NCI-H1694 treated with DMSO at 0.1 percent for 48 hours (cell line): ENCODE data around the gene IREB2.
"Not testable (repeated sequence)": the region's sequence is repeated elsewhere in the genome, so short reads cannot be mapped to it uniquely, and the experiment has no call there.

Experiments
- DNase-seq: peaks from one replicate; lab custom pipeline; 2025; lab: John Stamatoyannopoulos, UW

The IREB2 gene, protein sequence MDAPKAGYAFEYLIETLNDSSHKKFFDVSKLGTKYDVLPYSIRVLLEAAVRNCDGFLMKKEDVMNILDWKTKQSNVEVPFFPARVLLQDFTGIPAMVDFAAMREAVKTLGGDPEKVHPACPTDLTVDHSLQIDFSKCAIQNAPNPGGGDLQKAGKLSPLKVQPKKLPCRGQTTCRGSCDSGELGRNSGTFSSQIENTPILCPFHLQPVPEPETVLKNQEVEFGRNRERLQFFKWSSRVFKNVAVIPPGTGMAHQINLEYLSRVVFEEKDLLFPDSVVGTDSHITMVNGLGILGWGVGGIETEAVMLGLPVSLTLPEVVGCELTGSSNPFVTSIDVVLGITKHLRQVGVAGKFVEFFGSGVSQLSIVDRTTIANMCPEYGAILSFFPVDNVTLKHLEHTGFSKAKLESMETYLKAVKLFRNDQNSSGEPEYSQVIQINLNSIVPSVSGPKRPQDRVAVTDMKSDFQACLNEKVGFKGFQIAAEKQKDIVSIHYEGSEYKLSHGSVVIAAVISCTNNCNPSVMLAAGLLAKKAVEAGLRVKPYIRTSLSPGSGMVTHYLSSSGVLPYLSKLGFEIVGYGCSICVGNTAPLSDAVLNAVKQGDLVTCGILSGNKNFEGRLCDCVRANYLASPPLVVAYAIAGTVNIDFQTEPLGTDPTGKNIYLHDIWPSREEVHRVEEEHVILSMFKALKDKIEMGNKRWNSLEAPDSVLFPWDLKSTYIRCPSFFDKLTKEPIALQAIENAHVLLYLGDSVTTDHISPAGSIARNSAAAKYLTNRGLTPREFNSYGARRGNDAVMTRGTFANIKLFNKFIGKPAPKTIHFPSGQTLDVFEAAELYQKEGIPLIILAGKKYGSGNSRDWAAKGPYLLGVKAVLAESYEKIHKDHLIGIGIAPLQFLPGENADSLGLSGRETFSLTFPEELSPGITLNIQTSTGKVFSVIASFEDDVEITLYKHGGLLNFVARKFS

DNA sequence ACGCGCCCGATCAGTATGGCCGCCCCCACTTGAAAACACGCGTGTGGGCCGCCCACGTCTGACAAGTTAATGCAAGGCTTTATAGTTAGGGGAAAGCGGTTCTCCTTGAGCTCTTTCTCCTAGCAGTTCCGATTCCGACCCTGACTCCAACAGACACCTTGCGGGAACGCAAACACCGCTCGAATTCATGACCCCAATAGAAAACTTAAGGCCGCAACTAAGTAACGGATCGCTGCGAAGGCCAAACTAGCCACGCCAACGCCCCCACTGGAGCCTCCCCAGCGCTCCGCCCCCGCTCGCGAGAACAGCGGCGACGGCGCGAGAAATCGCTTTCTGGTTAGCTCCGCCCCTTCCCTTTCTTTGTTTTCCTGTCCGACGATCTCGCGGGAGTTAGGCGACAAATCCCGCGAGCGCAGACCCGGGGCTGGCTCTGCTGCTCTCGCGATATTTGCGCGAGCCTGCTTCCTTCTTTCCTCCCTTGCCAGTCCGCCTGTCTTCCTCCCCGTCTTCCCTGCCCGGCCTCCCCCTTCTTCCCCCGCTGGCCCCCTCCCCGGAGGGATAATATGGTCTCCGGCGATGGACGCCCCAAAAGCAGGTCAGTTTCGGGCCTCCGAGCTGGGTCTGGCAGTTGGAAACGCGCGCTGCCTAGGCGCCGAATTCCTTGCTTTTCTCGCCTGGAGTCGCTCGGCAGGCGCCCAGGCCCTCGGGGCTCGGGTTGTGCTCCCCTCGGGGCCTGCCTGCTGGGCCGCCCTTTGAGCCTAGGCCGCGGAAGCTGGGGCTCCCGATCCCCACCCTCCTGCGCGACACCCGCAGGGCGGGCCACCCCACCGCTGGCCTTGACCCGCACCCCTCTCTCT is at the start of gene IREB2:
TSS of gene IREB2 (plus strand) at position 455 of the 857 bp plus-strand sequence. CDS start at position 577, 122 bp downstream.
- peak; percentile 96 for DNase-seq

DNA sequence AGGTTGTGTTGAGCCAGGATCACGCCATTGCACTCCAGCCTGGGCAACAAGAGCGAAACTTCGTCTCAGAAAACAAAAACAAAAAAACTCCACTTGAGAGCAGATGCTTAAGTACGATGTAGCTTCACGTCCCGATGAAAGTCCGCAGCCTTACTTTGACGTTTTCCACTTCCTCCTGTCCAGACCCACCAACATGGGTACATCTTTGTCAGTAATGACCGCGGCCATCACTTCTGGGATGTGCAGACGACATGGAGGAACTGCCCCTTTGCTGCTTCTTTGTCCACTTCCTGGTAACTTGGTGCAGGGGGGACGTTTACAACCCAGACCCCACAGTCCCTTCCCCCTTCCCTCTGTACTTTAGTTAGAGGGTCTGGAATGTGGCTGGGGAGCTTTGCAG is 49.2 kb upstream of the IREB2 start:
- DNase-seq, result no peak

DNA sequence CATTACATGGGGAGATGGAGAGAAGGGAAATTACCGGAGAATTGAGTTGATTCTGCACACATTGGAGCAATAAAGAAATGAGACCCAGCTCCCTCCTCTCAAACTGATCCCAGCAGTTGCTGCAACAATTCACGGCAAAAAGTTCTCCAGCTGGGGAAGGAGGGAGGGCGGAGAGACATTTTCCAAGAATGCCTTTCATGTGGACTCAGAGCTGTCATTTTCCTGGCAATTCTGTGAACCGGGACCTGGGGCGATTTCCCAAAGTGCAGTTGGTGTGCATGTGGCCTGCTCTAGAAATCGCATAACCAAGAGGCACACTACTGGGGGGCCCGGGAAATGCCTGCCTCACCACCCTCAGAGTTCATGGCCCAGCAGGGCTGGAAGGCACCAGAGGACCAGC is 48.7 kb upstream of the IREB2 start:
- DNase-seq, result no peak

DNA sequence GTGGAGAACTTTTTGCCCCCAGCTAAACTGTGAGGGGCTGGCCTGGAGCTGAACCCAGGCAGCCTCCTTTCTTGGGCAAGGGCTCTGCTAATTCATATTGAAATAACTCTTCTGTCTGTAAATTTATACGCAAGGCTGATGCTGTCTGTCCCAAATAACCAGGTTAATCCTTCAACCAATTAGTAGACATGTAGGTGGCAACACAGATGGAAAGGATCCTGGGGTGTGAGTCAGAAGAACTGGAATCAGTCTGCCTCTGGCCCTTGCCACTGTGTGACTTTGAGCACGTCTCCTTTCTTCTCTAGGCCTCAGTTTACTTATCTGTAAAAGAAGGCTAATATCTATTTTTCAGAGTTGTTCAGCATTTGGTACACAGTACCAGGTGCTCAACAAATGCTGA is 48.3 kb upstream of the IREB2 start:
- DNase-seq, result no peak

DNA sequence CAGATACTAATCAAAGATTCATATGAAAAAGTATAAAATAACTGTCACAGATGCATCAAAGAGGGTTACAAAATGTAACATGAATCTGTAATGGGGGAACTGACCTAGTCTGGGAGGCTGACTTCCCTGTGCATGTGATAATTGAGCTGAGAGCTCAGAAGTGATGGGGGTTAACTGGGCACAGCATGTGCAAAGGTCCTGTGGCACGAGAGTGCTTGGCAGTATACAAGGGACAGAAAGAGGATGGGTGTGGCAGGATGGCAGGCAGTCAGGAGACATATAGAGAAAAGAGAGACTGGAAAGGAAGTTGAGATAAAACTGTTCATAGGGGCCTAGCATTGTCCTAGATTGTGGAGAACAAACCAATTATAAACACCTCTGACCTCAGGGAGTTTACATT is 47.8 kb upstream of the IREB2 start:
- no peak for DNase-seq

DNA sequence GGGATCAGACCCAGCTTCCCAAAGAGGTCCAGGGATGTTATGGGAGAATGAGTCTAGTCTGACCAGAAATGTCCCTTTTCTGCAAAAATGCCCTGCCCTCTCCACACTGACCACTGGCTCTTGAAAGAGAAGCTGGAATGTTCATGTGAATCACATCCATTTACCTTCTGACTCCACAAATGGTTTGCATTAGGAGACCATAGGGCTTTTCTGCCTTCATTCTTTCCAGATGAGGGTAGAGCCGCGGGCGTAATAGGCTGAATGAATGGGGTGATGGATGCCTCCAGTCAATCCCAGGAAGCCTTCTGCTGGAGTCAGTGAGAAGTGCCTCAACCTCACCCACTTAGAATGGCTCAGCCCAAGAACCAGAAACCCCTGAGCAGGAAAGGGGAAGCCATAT is 47.2 kb upstream of the IREB2 start:
- no peak for DNase-seq

DNA sequence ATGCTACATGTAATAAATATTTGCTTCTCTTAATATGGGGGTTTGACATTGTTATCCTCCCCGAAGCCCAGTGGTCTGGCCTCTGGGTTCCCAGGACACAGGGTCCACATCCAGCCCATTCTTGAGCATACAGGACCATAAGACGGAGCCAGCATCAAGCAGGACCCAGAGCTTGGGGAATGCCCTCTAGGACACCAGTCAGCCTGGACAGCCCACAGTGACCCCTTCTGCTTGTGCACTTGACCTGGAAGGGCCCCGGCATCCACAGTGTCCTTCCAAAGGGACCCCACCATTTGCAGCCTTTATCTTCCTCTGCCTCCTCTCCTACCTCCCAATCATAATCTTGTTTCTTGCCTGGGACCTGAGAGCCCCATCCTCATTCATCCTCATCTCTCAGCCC is 46.2 kb upstream of the IREB2 start:
- no peak for DNase-seq

DNA sequence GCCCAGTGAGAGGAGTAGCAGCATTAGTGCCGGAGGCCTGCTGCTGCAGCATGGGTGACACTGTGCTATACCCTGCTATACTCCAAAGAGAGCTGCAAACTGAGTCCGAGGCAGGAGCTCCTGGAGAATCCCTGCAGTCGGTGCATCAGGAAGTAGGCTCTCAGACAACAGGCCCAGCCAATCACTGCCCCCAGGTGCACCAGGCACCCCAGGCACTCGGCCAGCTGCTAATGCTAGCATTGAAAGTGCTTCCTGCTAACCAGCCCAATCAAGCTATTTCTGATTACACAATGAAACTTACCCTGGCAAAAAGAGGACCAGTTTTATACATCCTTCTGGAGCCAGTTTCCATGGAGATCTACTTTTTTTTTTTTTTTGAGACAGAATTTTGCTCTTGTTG is 45.6 kb upstream of the IREB2 start:
- DNase-seq, result no peak

DNA sequence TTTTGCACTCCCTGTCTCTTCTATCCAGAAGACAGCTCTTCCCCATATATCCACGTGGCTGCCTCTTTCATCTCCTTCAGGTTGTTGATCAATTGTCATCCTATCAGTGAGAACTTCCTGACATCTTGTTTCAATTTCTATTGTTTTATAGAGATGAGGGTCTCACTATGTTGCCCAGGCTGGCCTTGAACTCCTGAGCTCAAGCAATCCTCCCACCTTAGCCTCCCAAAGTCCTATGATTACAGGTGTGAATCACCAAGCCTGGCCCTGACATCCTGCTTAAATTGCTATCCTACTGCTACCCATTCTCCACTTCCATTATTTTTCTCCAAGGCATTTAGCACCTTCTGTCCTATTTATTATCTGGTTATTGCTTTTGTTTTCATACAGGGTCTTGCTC is 44.9 kb upstream of the IREB2 start:
- DNase-seq, result no peak

DNA sequence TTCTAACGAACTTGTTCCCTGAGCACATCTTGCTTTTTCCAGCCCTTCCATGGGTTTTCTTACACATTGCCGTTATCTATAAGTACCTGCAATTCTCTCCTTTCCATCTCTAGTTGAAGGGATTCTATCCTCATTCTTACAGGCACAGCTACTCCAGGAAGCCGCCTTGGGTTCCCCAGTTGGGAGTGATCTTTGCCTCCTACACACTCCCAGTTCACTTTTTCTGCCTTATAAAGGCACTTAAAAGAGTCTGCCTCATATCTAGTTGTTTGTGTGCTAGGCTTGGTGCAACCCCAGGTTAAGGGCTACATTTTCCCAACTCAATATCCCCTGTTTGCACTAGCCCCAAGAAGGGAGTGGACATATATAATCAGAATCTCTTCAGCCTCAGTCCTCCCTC is 44.0 kb upstream of the IREB2 start:
- DNase-seq, result no peak

DNA sequence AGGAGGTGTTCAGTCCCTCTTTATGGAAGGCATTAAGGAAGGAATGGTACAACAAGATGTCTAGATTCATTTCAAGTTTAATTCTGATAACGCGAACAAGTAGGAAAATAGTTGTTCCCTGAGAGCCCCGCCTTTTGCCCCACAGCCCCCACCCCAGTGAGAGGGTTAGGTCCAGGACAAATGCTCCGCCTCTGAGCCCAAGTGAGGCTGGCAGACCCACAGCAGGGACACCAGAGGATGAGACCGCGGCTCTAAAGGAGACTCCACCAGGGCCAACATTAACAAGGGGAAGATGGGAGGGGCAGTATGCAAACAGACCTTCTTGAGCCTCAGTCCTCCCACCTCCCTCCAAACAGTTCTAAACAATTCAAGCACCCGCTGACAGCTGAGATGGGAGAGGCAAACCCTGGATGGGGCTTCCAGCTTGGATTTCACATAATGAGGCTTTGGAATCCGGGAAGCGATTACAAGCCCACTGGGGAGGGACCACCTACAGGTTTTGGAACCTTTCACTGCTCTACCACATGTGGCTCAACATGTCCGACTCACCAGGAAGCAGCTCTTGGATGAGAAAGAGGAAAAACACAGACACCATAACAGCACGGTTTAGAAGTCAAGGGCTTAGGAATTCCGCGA is 42.9 kb upstream of the IREB2 start:
- DNase-seq, result no peak

DNA sequence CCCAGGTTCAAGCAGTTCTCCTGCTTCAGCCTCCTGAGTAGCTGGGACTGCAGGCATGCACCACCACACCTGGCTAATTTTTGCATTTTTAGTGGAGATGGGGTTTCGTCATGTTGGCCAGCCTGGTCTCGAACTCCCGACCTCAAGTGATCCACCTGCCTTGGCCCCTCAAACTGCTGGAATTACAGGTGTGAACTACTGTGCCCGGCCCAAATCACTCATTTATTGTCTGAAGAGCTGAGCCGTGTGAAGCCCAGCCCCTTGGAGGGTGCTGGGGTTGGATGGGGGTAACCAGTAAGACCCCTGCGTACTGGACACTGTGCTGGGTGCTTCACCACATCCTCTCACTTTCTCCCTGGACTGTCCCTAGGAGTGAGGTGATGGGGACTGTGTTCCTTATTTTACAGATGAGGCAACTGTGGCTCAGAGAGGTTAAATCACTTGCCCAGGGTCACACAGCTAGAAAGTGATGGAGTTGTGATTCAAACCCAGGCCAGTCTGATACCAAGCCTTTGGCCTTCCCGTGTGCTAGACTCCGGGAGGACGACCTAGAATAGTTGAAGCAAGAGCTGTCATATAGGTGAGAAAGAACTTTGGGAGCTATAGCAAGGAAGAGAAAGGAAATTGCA is 41.7 kb upstream of the IREB2 start:
- DNase-seq, result no peak

DNA sequence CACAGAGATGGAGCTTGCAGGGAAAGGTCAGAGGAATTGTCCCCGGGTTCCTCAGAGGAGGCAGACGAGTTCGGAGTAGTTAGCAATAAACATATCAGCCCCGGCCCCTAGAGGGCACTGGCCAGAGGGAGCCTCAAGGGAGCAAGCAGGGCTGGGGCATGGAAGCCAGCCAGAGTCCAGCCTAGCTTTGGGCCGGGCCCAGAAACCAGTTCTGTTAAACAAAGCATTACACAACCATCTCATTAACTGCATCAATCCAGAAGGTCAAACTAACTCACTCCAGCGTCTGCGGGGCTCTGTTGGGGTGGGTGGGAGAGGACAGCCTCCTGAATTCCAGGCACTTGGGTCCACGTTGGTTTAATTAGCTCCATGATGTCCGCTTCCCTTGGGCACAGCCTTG is 41.0 kb upstream of the IREB2 start:
- no peak for DNase-seq

DNA sequence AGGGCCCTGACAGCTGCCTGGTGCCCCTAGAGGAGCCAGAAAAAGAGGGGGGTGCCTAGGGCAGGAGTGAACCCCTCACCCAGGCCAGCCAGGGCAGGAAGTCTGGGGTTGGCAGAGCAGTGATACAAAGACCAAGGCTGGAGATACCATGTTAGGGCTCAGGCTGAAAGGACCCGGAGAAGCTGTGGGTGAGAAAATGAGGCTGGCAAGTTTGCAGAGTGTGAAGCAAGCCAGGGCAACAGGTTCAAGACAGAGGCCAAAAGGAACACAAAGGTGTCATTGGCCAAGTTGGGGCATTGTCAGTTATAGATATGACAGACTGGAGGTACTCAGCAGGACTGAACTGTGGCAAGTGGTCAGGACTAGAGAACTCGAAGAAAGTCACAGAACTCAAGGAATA is 40.6 kb upstream of the IREB2 start:
- no peak for DNase-seq

DNA sequence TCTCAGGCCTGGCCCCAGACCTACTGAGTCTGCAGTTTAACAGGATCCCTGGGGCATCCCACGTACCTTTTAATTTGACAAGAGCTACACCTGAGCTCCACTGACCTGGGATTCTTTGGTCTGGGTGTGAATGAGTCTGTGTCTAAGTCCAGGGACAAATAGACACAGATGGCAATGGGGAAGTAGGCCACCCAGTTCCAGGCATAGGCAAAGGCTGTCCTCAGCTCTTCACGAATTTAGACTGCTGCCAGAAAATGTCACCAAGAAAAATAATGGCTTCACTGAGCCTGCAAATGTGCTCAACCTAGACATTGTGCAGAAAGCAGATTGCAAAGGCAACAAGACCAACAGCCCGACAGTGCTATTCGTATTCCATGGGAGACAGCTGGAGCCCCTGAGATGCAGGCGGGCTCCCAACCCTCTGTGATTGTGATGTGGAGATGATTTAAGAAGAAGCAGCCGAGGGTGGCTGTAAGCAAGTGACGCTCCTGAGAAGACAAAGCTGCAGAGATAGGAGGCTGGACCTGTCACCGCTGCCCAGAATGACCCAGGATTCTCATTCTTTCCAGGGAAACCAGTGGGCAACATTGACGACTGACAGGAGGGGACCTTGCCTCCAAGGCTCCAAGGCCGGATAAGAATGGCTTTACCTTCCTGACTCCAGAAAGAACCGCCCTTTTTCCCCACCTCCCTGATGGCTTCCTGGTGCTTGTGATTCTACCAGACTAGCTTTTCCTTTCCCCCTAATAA is 39.8 kb upstream of the IREB2 start:
- DNase-seq, result no peak

DNA sequence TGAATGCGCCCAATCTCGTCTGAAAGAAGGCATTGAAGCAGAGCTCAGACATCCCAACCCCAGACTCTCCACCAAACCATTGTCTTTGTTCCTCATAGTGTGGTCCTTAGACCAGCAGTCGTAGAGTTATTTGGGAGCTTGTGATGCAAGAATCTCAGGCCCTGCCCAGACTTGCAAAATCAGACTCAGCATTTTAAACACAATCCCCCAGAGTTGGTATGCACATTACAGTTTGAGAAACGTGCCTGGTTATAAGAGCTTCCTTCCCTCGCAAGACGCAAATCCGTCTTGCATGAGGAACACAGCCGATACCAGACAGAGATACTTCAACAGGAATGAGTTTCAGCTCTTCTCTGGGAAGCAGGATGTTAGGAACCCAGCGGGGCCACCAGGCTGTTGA is 38.9 kb upstream of the IREB2 start:
- no peak for DNase-seq

DNA sequence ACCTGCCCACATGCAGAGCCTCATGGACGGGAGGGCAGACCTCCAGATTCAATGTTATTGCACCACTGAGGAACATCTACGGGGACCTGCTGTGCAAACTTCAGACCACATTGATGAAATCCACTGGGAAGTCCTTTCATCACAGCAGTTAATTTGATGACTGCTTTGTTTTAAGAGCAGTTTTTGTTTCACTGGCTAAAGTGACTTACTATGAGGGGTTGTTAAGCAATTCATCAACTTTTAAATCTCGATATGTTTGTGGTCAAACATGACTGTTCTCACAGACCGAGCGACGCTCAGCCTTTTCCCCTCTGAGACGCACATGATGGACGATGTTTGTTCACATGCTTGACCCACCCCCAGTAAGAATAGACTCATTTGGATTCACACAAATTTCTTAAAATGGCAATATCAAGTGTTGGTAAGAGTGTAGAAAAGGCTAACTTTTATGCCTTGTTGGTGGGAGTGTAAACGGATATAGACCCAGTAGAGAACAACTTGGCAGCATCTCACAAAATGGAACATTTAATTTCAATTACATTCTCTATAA is 35.9 kb upstream of the IREB2 start:
- no peak for DNase-seq

DNA sequence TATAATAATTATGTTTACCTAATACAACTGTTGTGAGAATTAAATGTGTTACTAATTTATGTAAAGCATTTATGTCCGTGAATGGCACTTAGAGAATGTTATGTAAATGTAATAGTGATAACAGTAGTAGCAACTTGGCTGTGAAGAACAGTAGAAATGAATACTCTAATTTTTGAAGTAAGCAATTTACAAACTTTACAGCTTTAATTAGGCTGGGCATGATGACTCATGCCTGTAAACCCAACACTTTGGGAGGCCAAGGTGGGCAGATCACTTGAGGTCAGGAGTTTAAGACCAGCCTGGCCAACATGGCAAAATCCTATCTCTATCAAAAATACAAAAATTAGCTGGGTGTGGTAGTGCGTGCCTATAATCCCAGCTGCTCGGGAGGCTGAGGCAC is 33.9 kb upstream of the IREB2 start:
- no peak for DNase-seq

DNA sequence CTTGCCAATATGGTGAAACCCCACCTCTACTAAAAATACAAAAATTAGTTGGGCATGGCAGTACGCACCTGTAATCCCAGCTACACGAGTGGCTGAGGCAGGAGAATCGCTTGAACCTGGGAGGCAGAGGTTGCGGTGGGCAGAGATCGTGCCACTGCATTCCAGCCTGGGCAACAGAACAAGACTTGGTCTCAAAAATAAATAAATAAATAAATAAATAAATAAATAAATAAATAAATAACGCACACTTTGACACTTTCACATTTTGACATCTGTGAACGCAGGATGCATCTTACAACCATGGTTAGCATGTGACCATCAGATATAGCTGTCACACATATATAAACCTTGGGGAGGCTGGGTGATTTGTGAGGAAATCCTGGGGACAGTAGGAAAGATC is 33.2 kb upstream of the IREB2 start:
- not testable (repeated sequence) for DNase-seq

DNA sequence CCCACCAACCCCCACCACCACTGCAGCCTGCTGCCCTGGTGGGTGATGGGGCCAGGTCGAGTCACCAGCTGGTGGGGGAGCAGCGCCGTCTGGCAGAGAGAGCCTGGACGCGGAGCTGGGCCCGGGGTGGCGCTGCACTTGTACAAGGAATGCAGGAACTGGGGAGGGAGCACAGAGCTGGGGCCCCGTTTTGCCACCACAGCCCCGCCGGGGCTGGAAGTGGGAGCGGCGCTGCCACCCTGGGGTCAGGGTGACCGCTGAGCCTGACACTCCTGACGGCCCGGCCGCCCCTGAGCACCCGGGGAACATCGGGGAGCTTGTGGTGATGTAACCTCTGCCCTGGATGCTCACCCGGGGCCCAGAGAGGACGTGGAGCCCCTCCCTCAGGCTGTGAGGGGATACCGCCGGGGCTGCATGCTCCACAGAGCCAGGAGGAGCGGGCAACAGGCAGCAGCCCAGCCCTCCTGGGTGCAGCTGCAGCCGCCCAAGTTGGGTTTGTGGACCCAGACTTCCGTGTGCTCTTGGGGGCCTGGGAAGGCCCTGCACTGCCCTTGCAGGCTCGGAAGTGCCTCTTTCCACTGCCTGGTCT is 32.6 kb upstream of the IREB2 start:
- no peak for DNase-seq
